SK-N-MC (cell line): ENCODE data around the gene MAMDC4.

Experiments used
- EZH2 ChIP-seq: fragments of 200-600 bp; sonication (generic); IDR thresholded peaks from one replicate; pipeline ENCODE4 v1.6.1; 2017; ENCODE audit warnings: antibody characterized with exemption
- FOXP2 ChIP-seq: optimal IDR thresholded peaks from 2 replicates; pipeline ENCODE3; 2011; ENCODE audit warnings: mild to moderate bottlenecking, moderate library complexity; ENCODE audit not compliant: insufficient read depth; ENCODE audit errors: extremely low read length, control extremely low read depth
- POLR2AphosphoS5 ChIP-seq: IDR thresholded peaks from 2 replicates; pipeline ENCODE4 v1.6.1; 2012; ENCODE audit warnings: mild to moderate bottlenecking, low read depth, low read length, borderline replicate concordance

DNA sequence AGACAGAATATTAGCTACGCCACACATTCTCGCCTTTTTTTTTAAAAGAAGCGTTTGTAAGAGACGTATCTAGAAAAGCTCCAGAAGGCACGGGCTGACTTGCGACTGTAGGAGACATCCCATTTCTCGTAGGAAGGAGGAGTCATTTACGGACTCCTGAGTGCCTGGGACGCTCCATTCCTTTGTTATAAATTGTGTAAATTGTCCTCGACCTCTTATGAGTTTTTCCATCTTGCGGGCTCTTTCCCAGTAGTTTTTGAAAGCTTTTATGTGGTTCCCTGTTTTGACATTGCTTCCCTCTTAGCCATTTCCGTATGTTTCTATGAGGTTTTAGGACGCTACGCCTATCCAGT lies 43.4 kb upstream of the MAMDC4 start:
- TF ChIP-seq EZH2 (no peak), POLR2AphosphoS5 (no peak), FOXP2 (no peak)
